DMS114 treated with DMSO at 0.1 percent for 48 hours (cell line): ENCODE results near the gene BTAF1.

ENCODE experiments used
- DNase-seq: peaks from one replicate; lab custom pipeline; 2025; ENCODE audit not compliant: unreplicated experiment; lab: John Stamatoyannopoulos, UW

Gene BTAF1

DNA sequence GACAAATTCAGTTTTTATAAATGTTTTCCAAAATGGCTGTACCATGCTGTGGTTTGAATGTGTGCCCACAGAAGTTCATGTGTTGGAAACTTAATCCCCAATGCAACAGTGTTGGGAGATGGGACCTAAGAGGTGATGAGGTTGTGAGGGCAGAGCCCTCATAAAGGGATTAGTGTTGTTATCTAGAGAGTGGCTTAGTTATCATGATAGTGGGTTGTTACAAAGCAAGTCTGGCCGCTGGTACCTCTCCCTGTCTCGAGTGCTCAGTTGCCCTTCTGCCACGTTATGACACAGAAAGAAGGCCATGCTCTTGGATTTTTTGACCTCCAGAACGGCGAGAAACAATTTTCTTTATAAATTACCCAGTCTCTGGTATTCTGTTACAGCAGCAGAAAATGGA, 119.0 kb downstream of the BTAF1 start:
- no peak for DNase-seq

GRCh38 chr10:92045641-92046106, 122.1 kb downstream of the BTAF1 start:
- DNase-seq = no peak

- no peak for DNase-seq
Measured at GRCh38 chr10:92047215-92047614, 123.6 kb downstream of the BTAF1 start.

DNA sequence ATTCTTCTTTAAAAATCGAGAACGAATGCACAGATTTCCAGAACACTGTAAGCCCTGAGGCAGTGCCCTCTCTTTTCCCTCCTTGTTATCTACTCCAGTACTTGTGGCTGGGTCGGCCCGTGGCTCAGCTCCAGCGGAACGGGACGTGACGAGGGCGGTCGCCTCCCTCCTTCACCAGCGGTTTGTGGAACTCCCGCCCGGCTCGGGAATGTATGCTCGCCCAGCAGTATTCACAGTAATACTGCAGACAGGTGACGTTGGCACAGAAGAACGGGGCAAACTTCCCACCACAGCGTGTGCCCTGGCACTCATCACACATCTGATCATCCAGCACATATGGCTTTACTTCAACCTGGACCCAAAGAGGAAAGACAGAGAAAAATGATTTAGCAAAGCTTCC, 128.5 kb downstream of the BTAF1 start:
- DNase-seq = no peak

DNA sequence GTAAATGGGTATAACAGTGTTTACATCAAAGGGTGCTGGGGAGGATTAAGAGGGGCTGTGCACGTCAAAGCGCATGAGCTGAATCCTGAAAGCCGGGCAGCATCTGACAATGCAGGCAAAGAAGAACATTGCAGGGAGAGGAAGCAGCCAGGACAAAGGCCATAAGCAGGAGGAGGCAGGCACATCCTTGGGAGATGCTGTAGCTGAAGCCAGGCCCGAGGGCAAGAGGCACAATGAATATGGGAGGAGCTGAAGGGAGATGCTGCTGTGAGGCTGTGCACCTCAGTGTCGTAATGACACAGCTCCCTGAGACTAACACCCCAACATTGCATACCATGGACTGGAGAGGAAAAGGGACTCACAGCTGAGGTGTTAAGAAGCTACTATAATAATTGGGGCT, 129.2 kb downstream of the BTAF1 start:
- no peak for DNase-seq

- no peak for DNase-seq
Measured at GRCh38 chr10:92054807-92055206, 131.2 kb downstream of the BTAF1 start.

- DNase-seq = no peak
Measured at GRCh38 chr10:92062273-92062672, 138.7 kb downstream of the BTAF1 start.

DNA sequence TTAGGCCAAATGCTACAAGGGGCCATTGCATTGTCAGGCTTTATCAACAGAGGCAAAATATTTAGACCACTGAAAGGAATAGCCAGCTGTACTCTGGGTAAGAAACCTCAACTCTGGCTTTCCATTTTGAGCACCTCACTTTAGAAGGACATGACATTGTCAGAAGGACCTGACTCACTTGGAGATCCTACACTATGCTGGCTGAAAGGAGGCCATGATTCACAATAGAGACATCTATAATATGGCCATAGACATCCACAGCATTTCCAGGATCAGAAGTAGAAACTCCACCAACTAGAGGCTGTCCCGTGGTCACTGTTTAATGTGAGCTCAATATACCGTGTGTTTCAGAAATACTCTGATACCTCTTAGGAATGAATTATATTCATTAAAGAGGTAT, 140.9 kb downstream of the BTAF1 start:
- no peak for DNase-seq

- no peak for DNase-seq
Measured at GRCh38 chr10:92066386-92066785, 142.8 kb downstream of the BTAF1 start.

GRCh38 chr10:92068900-92069299, 145.3 kb downstream of the BTAF1 start:
- no peak for DNase-seq

DNA sequence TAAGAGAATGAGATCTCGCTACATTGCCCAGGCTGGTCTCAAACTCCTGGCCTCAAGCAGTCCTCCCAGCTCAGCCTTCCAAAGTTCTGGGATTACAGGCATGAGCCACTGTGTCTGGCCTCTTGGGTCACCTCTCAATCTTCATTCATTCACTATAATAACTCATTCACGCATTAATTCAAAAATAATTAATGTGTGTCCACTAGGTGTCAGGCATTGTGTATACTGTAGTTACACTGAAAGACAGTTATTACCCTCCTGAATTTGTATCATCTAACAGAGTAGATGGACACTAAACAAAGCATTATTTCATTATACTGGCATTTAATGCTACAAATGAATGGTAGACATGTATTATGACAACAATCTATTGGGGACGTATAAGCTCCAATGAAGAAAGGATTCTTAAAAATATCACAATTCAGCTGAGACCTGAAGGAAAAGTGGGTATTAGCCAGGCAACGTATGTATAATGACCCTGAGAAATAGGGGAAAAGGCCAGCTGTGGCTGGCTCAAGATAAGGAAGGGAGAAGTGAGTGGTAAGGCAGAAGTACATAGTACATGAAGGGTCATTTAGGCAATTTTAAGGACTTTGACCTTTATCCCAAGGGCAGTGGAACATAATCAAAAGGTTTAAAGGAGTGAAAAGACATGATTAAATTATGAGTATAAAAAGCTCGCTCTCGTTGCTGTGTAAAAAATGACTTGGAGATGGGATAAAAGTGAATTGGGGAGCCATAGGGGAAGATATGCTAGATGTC, 150.7 kb downstream of the BTAF1 start:
- no peak for DNase-seq

- DNase-seq = no peak
Measured at GRCh38 chr10:92075829-92076228, 152.3 kb downstream of the BTAF1 start.

GRCh38 chr10:92076722-92077121, 153.2 kb downstream of the BTAF1 start:
- DNase-seq = no peak

GRCh38 chr10:92079003-92079402, 155.4 kb downstream of the BTAF1 start:
- DNase-seq = no peak
